Ishikawa (cell line): ENCODE results near the gene NFKB1.

Experiments used
- CEBPB ChIP-seq: IDR thresholded peaks from 2 replicates; pipeline ENCODE4 v1.6.1; 2012
- EGR1 ChIP-seq: IDR thresholded peaks from 2 replicates; pipeline ENCODE4 v1.6.1; 2012
- EP300 ChIP-seq: IDR thresholded peaks from 2 replicates; pipeline ENCODE4 v1.6.1; 2012; ENCODE audit warnings: borderline replicate concordance
- FOXM1 ChIP-seq: IDR thresholded peaks from 2 replicates; pipeline ENCODE4 v1.6.1; 2012; ENCODE audit warnings: low read depth, borderline replicate concordance
- RAD21 ChIP-seq: IDR thresholded peaks from 2 replicates; pipeline ENCODE4 v1.6.1; 2012; ENCODE audit warnings: low read depth
- TEAD4 ChIP-seq: IDR thresholded peaks from 2 replicates; pipeline ENCODE4 v1.6.1; 2012
- YY1 ChIP-seq: IDR thresholded peaks from 2 replicates; pipeline ENCODE4 v1.6.1; 2012; ENCODE audit warnings: low read depth
- TF ChIP-seq, protein P1 (sequence below): IDR thresholded peaks from 2 replicates; pipeline ENCODE4 v1.6.1; 2012
- TF ChIP-seq, protein P2 (sequence below): IDR thresholded peaks from 2 replicates; pipeline ENCODE4 v1.6.1; 2012
- TF ChIP-seq, protein P3 (sequence below): IDR thresholded peaks from 2 replicates; pipeline ENCODE4 v1.6.1; 2012; ENCODE audit warnings: low read depth, mild to moderate bottlenecking

DNA sequence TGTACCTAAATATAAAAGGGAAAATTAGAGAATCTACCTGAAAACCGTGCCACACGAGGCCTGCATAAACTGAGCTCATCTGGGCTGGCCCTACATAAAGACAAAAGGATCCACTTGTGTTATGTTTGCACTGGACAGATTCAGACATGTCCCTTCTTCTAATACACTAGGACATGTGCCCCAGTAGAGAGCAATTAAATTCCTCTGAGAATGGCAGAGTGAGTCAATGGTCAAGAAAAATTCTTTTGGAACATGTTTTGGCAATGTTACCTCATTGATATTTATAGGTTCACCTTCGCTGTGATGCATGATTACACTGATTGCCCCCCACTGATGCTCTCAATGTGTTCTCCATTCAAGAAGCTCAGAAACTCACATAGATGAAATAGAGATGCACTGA is 164.4 kb downstream of the NFKB1 start:
- TF ChIP-seq CEBPB = no peak
- no peak for TF ChIP-seq FOXM1
- no peak for TF ChIP-seq EGR1
- TF ChIP-seq EP300 = no peak
- TF ChIP-seq, protein P1, sequence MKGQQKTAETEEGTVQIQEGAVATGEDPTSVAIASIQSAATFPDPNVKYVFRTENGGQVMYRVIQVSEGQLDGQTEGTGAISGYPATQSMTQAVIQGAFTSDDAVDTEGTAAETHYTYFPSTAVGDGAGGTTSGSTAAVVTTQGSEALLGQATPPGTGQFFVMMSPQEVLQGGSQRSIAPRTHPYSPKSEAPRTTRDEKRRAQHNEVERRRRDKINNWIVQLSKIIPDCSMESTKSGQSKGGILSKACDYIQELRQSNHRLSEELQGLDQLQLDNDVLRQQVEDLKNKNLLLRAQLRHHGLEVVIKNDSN = no peak
- TF ChIP-seq, protein P2, sequence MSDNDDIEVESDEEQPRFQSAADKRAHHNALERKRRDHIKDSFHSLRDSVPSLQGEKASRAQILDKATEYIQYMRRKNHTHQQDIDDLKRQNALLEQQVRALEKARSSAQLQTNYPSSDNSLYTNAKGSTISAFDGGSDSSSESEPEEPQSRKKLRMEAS = no peak
- TF ChIP-seq TEAD4 = no peak
- no peak for TF ChIP-seq YY1
- TF ChIP-seq RAD21 = no peak
- TF ChIP-seq, protein P3, sequence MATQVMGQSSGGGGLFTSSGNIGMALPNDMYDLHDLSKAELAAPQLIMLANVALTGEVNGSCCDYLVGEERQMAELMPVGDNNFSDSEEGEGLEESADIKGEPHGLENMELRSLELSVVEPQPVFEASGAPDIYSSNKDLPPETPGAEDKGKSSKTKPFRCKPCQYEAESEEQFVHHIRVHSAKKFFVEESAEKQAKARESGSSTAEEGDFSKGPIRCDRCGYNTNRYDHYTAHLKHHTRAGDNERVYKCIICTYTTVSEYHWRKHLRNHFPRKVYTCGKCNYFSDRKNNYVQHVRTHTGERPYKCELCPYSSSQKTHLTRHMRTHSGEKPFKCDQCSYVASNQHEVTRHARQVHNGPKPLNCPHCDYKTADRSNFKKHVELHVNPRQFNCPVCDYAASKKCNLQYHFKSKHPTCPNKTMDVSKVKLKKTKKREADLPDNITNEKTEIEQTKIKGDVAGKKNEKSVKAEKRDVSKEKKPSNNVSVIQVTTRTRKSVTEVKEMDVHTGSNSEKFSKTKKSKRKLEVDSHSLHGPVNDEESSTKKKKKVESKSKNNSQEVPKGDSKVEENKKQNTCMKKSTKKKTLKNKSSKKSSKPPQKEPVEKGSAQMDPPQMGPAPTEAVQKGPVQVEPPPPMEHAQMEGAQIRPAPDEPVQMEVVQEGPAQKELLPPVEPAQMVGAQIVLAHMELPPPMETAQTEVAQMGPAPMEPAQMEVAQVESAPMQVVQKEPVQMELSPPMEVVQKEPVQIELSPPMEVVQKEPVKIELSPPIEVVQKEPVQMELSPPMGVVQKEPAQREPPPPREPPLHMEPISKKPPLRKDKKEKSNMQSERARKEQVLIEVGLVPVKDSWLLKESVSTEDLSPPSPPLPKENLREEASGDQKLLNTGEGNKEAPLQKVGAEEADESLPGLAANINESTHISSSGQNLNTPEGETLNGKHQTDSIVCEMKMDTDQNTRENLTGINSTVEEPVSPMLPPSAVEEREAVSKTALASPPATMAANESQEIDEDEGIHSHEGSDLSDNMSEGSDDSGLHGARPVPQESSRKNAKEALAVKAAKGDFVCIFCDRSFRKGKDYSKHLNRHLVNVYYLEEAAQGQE = no peak
